GM19468 (cell line): ENCODE results near the gene NUDT8.

ENCODE experiments used
- ATAC-seq: cut with Tn5 transposase; IDR thresholded peaks from one replicate; pipeline ENCODE4 v1.9.1; 2021; ENCODE audit warnings: mild to moderate bottlenecking, moderate library complexity, moderate number of reproducible peaks; ENCODE audit not compliant: unreplicated experiment; ENCODE audit errors: extremely low read depth

Gene NUDT8

GRCh38 chr11:67629386-67630227, at the start of gene NUDT8:
TSS of gene NUDT8 (minus strand) at chr11:67629937. CDS start at chr11:67629911, 26 bp downstream.
- ATAC-seq: peak; percentile 44

DNA sequence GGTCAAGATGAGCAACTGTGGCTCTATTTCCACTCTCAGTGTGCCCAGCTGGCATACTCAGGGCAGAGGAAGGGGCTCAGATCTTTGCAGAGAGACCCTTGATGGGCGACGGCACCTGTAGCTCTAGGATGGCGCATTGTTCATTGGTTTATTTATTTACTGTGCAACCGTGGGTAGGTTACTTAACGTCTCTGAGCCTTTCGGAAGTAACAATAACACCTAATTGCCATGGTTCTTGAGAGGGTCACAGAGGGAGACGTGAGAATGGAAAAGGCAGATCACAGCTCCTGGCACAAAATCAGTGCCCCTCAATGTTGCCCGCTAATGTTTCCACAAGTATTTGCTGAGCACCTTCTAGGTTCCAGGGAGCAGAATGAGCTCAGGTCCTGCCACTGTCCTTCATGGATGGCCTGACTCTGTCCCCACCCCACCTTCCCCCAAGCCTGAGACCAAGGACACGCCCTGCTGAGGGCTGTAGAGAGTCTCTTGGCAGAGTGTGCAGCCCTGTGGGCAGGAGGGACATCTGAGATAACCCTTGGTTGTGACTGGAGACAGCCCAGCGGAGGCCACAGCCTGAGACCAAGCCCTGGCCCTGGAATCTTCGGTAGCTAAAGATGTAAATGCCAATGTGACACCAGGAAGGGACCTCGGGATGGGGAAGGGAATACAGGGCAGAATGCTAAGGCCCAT, 45.5 kb upstream of the NUDT8 start:
- no peak for ATAC-seq

DNA sequence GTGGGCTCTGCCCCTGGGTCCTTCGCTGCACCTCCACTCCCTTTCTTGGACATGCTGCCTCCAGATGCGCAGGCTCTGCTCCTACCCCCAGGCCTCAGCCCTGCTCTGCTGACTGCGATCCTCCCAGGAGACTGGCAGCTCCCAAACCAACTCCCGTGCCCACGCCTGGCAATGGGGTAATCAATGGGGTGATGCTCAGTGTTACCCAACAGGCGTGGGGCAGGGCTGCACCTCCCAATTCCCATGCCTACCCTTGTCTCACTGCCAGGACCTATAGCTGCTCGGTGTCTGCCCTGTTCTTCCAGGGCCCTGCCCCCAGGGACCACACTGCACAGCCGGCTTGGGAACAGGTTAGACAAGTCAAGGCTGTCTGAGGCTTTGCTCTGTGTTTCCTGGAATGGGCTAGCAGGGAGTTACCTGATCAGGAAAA, 44.7 kb upstream of the NUDT8 start, which contains the start of gene ALDH3B2:
ALDH3B2 (minus strand) TSS at position 182 of the 430 bp plus-strand sequence. CDS start 7,688 bp downstream, outside the sequence.
- ATAC-seq: no peak

- no peak for ATAC-seq
These were observed 44.2 kb upstream of the NUDT8 start for GRCh38 chr11:67673902-67674301.

DNA sequence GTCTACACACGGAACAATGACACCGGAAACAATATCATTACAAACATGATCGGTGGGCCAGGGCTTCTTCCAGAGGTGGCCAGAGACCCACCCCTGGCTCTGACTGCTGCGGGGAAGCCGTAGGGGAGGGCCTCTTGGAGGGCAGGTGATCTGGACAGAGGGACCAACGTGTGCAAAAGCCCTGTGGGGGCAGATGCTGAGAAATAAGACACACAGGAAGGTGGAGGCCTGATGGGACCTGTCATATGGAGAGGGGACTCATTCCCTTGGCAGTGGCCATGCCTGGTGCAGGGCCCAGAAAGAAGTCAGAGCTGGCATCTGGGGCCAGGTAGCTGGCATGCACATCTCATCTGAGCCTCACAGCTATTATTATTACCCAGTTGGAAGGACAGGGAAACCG, 43.6 kb upstream of the NUDT8 start:
- no peak for ATAC-seq

GRCh38 chr11:67671211-67671520, 41.4 kb upstream of the NUDT8 start:
- no peak for ATAC-seq

GRCh38 chr11:67670316-67671210, 40.8 kb upstream of the NUDT8 start:
- no peak for ATAC-seq

DNA sequence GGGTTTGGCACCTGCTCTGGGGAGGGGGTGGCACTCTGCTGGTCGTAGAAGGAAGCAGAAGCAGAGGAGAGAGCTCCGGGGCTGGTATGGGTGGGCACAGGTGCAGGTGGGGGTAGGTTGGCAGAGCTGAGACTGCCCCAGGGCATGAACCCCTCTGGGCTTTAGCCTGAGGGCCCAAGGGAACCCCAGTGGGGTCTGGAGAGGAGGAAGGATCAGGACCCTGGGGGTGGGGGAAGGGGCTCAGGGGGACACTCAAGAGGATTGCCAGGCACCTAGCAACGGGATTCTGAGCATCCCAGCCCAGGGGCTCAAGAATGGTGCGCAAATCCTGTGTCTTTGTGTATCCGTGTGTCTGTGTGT, 38.4 kb upstream of the NUDT8 start:
- ATAC-seq: no peak

- ATAC-seq: no peak
These were observed 37.9 kb upstream of the NUDT8 start for GRCh38 chr11:67667490-67668191.

GRCh38 chr11:67666676-67667489, 37.1 kb upstream of the NUDT8 start:
- ATAC-seq: no peak

DNA sequence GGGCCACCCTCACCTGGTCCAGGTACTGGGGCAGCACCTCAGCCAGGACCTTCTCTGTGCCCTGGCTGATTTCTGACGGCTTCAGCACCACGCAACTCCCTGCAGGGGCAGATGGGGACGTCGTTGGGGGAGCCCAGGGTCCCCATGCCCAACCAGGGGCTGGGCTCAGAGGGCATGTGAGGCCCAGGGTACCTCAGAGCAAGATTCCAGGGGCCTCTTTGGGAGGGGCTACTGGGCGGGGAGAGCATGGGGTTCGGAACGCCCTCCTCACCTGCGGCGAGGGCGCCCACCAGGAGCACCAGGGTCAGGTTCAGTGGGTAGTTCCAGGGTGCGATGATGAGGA, 36.5 kb upstream of the NUDT8 start:
- no peak for ATAC-seq

- ATAC-seq: no peak
These were observed 36.0 kb upstream of the NUDT8 start for GRCh38 chr11:67665541-67666302.

DNA sequence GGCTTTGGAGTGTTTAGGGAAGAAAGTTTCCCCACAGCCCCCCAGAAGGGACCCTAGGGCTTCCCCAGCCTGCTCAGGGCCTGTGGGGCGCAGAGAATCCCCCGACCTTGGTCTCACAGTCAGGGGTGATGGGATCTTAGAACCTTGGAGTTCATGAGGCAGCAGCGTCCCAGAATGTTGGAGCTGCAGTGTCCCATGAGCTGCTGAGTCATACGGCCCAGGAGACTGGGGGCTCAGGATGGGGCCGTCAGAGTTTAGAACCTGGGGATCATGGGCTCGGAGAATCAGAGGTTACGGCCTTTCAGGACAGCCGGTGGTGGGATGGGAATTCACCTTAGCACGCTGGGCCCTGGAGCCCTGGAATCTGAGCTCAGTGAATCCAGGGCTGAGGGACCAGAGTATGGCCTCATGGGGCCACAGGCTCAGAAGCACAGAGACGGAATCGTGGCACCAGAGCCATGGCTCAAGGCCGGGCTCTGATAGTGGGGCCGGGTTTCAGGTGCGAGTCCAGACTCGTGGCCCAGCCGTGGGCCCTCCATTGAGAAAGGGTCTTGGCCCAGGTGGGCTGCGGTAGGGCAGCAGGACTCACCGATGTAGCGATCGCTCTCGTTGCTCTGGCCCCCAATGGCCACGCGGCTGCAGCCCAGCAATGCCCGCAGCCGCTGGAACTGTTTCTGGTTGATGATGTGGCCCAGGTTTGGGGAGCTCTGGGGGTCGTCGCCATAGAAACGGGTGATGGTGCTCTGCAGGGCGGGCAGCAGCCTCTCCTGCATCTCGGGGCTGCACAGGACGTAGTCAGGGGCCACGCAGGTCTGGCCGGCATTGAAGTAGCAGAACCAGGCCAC, 35.2 kb upstream of the NUDT8 start:
- no peak for ATAC-seq

GRCh38 chr11:67664213-67664585, 34.5 kb upstream of the NUDT8 start:
- ATAC-seq: no peak

GRCh38 chr11:67663532-67664212, 33.9 kb upstream of the NUDT8 start:
- ATAC-seq: no peak

GRCh38 chr11:67662835-67663531, 33.2 kb upstream of the NUDT8 start:
- ATAC-seq: no peak
